ENCODE results near the gene FHAD1.

The FHAD1 gene

GRCh38 chr1:15280416-15280815, 33.4 kb downstream of the FHAD1 start:
- TF ChIP-seq REST (IDR thresholded peaks at IDR 0.05; ENCODE audit: insufficient read depth in 1 of 2, low read depth in 2 of 2, low read length in 2 of 2) = no peak
- no peak for TF ChIP-seq FOXP2 (optimal IDR thresholded peaks at IDR 0.05; ENCODE audit: borderline replicate concordance, extremely low read depth, extremely low read length, insufficient read depth)
- no peak for TF ChIP-seq SIN3A (IDR thresholded peaks at IDR 0.05; ENCODE audit: borderline replicate concordance, insufficient read depth, low read length)

DNA sequence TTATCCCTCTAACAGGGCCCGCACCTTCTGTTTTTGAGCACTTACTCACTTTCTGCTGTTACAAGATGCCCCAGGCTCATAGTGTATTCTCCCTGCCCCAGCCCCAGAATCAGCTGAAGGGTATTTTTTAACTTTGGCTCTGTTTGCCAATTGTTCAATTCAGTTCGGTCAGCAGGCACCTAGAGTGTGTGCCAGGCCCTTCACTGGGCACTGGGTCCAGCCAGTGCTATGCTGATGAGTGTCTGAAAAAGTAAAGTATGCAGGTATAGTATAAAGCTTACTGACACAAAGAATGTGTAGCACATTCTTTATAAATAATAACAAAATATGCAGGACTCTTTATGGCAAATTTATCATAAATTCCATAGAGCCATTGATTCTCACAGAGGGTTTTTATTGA, 35.0 kb downstream of the FHAD1 start:
- no peak for TF ChIP-seq TAF1 (IDR thresholded peaks at IDR 0.05; ENCODE audit: borderline replicate concordance, insufficient read depth, low read length)
- TF ChIP-seq SIN3A (IDR thresholded peaks at IDR 0.05; ENCODE audit: borderline replicate concordance, insufficient read depth, low read length) = no peak

DNA sequence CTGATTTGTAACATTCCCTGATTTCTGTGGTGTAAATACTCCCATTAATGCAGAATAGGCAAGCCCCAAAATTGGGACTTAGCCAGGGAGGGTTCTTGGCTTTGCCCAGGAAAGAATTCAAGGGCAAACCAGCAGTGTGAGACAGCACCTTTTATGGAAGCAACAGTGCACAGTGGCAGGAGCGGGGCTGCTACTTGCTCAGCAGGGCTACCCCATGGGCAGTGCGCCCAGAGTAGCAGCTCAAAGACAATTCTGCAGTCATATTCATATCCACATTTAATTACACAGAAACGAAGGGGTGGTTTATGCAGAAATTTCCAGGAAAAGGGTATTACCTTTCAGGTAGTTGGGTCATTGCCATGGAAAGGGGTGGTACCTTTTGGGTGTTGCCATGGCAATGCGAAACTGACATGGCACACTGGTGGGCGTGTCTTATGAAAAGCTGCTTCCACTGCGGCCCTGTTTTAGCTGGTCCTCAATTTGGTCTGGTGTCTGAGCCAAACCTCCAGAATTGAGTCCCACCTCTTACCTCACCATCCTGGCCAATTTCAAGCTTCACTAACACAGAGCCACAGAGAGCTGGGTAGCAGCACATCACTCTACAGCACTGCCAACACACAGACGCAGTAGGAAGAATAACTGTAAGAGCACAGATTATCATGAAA, 35.9 kb downstream of the FHAD1 start:
- TF ChIP-seq REST (IDR thresholded peaks at IDR 0.05; ENCODE audit: insufficient read depth in 1 of 2, low read depth in 2 of 2, low read length in 2 of 2) (no peak), SIN3A (IDR thresholded peaks at IDR 0.05; ENCODE audit: borderline replicate concordance, insufficient read depth, low read length) (no peak), POLR2AphosphoS5 (IDR thresholded peaks at IDR 0.05; ENCODE audit: low read depth, low read length) (no peak), FOXP2 (optimal IDR thresholded peaks at IDR 0.05; ENCODE audit: borderline replicate concordance, extremely low read depth, extremely low read length, insufficient read depth) (no peak), TAF1 (IDR thresholded peaks at IDR 0.05; ENCODE audit: borderline replicate concordance, insufficient read depth, low read length) (no peak)

DNA sequence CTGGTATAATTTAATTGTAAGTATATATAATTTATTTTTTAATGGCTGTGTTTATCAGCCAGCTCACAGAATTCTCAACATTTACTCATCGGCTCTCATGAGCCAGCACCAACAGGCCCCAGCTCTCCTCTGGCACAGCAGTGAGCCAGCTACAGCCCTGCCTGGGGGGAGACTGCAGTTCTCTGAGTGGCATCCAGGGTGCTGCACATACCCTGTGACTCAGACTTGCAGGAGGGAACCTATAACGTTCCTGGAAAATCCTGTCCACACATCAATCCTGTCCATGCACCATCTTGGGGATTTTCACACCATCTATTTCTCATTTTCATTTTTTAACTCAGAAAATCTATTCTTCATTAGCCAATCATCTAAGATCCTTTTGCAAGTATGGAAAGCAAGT, 36.5 kb downstream of the FHAD1 start:
- TF ChIP-seq SIN3A (IDR thresholded peaks at IDR 0.05; ENCODE audit: borderline replicate concordance, insufficient read depth, low read length) (no peak), FOXP2 (optimal IDR thresholded peaks at IDR 0.05; ENCODE audit: borderline replicate concordance, extremely low read depth, extremely low read length, insufficient read depth) (no peak)

DNA sequence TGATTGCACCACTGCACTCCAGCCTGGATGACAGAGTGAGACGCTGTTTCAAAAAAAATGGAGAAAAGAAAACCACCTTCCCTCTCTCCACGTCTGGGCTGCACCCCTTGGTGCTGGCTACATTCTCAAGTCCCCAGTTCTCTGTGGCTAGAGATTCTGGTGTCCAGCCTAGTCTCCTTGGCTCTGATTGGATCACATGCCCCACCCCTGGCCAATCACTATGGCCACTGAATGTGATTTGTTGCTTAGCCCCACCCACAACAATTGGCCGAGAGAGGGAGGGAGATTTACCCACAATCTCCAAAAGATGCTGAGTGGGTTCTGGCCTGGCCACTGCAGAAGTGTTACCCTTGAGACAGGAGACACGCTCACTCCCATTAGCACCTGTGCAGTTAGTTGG, 39.4 kb downstream of the FHAD1 start:
- TF ChIP-seq FOXP2 (optimal IDR thresholded peaks at IDR 0.05; ENCODE audit: borderline replicate concordance, extremely low read depth, extremely low read length, insufficient read depth) = no peak

DNA sequence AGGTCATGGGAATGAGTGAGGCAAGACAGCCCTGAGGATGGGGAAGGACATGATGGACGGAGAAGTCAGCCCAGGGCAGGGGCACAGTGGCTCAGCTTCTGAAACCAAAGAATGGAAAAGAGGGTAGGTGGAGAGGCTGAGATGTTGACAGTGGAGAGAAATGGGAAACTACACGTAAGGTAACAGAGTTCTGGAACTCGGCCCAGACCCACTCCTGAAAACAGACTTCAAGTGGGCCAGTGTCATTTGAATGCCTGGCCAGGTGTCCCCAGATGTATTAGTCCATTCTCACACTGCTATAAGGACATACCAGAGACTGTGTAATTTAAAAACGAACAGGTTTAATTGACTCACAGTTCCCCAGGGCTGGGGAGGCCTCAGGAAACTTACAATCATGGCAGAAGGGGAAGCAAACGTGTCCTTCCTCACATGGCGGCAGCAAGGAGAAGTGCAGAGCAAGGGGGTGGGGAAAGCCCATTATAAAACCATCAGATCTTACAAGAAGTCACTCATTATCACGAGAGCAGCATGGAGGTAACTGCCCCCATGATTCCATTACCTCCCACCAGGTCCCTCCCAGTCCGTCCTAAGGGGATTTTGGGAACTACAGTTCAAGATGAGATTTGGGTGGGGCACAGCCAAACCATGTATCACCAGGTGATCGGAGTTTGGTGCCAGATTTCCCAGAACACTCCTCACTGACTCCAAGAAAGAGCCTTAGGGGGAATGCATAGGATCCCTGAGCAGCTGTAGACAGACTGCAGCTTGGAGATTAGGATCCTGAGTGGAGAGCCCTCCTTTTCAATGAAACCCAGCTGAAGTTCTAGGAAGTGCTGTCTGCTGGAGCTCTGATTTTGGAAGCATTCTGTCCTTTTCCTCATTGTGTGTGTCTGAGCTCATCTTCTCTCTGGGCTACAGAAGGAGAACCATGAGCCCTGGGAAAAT, 40.3 kb downstream of the FHAD1 start:
- no peak for TF ChIP-seq REST (IDR thresholded peaks at IDR 0.05; ENCODE audit: insufficient read depth in 1 of 2, low read depth in 2 of 2, low read length in 2 of 2)
- TF ChIP-seq TAF1 (IDR thresholded peaks at IDR 0.05; ENCODE audit: borderline replicate concordance, insufficient read depth, low read length) = no peak
- TF ChIP-seq POLR2AphosphoS5 (IDR thresholded peaks at IDR 0.05; ENCODE audit: low read depth, low read length) = no peak
- no peak for TF ChIP-seq FOXP2 (optimal IDR thresholded peaks at IDR 0.05; ENCODE audit: borderline replicate concordance, extremely low read depth, extremely low read length, insufficient read depth)
- no peak for TF ChIP-seq SIN3A (IDR thresholded peaks at IDR 0.05; ENCODE audit: borderline replicate concordance, insufficient read depth, low read length)
